Prostate gland (tissue), 2 donors: Measurements from ENCODE around the gene FUT7.

Experiments
- CTCF ChIP-seq, 4 experiments: fragments of 200-600 bp in 2 of 4; fragments of 450-650 bp in 2 of 4; sonication (generic) in 2 of 4; IDR thresholded peaks; 1 replicate in 3 of 4; 2 replicates in 1 of 4; pipeline ENCODE4 v1.5.1; 2016 to 2019; ENCODE audit warnings: antibody characterized with exemption in 4 of 4, mild to moderate bottlenecking in 2 of 4, moderate library complexity in 2 of 4
- POLR2A ChIP-seq: fragments of 450-650 bp; IDR thresholded peaks from one replicate; pipeline ENCODE4 v1.6.1; 2016; ENCODE audit warnings: antibody characterized with exemption, mild to moderate bottlenecking
- POLR2AphosphoS5 ChIP-seq: sonication (generic); formaldehyde crosslinking; IDR thresholded peaks from one replicate; pipeline ENCODE4 v1.6.1; 2017; ENCODE audit warnings: antibody characterized with exemption

GRCh38 chr9:137052998-137053943, 21.4 kb upstream of the FUT7 start:
- TF ChIP-seq POLR2AphosphoS5 (no peak), POLR2A (no peak), CTCF (IDR thresholded peaks at IDR 0.05) (no peak)
